ENCODE results near the gene MEF2C.

Gene MEF2C

GRCh38 chr5:88899096-88899737 lies 16.2 kb upstream of the MEF2C start:
- Histone ChIP-seq H3K27me3 (ENCODE audit: control insufficient read depth, low read length) (no peaks in the 10 kb centered on the region), H3K4me1 (ENCODE audit: control insufficient read depth, low read length) (no peaks in the 10 kb centered on the region), H3F3A (ENCODE audit: control insufficient read depth, insufficient read depth) (no peaks in the 10 kb centered on the region), H3K4me3 (ENCODE audit: low read length) (no peak overlapping the region), H3K27ac (ENCODE audit: low read depth, low read length) (no peak overlapping the region), H3K4me2 (ENCODE audit: low read length) (no peak overlapping the region), H3K9me2 (replicated peaks; ENCODE audit: control insufficient read depth, low read length) (no peaks in the 10 kb centered on the region), H3K79me2 (ENCODE audit: control insufficient read depth, low read length) (no peaks in the 10 kb centered on the region), H3K9me3 (ENCODE audit: control insufficient read depth, insufficient read depth, low read length) (no peaks in the 10 kb centered on the region), H3K36me3 (ENCODE audit: control insufficient read depth, low read length) (no peaks in the 10 kb centered on the region), H4K20me1 (ENCODE audit: control insufficient read depth, insufficient read depth, low read depth, low read length) (no peaks in the 10 kb centered on the region)
- no peak for TF ChIP-seq EZH2phosphoT487 (IDR thresholded peaks at IDR 0.05; ENCODE audit: borderline replicate concordance, low read length)
- no peak for TF ChIP-seq CTCF (IDR thresholded peaks at IDR 0.05; ENCODE audit: low read depth, low read length, poor library complexity, severe bottlenecking)

GRCh38 chr5:88897748-88898147 lies 14.8 kb upstream of the MEF2C start:
- no peaks in the 10 kb centered on the region for H3K36me3 ChIP-seq (ENCODE audit: control insufficient read depth, low read length)
- H3K27ac ChIP-seq (ENCODE audit: low read depth, low read length), result no peak overlapping the region
- no peaks in the 10 kb centered on the region for H4K20me1 ChIP-seq (ENCODE audit: control insufficient read depth, insufficient read depth, low read depth, low read length)
- H3K9me2 ChIP-seq (replicated peaks; ENCODE audit: control insufficient read depth, low read length), result no peaks in the 10 kb centered on the region
- TF ChIP-seq EZH2phosphoT487 (IDR thresholded peaks at IDR 0.05; ENCODE audit: borderline replicate concordance, low read length) (no peak), CTCF (IDR thresholded peaks at IDR 0.05; ENCODE audit: low read depth, low read length, poor library complexity, severe bottlenecking) (no peak)
- no peaks in the 10 kb centered on the region for H3K4me1 ChIP-seq (ENCODE audit: control insufficient read depth, low read length)
- H3K4me2 ChIP-seq (ENCODE audit: low read length), result no peak overlapping the region
- no peaks in the 10 kb centered on the region for H3K9me3 ChIP-seq (ENCODE audit: control insufficient read depth, insufficient read depth, low read length)
- no peaks in the 10 kb centered on the region for H3K27me3 ChIP-seq (ENCODE audit: control insufficient read depth, low read length)
- no peak overlapping the region for H3K4me3 ChIP-seq (ENCODE audit: low read length)
- no peaks in the 10 kb centered on the region for H3F3A ChIP-seq (ENCODE audit: control insufficient read depth, insufficient read depth)
- H3K79me2 ChIP-seq (ENCODE audit: control insufficient read depth, low read length), result no peaks in the 10 kb centered on the region

GRCh38 chr5:88895681-88896501 lies 12.9 kb upstream of the MEF2C start:
- Histone ChIP-seq H3K4me3 (ENCODE audit: low read length) (no peak overlapping the region), H3K79me2 (ENCODE audit: control insufficient read depth, low read length) (peaks cover 2% of the 10 kb centered on the region; the same call in 1 of the 2 replicates), H3K4me2 (ENCODE audit: low read length) (no peak overlapping the region), H3K4me1 (ENCODE audit: control insufficient read depth, low read length) (peaks cover 3% of the 10 kb centered on the region), H3K9me3 (ENCODE audit: control insufficient read depth, insufficient read depth, low read length) (no peaks in the 10 kb centered on the region), H4K20me1 (ENCODE audit: control insufficient read depth, insufficient read depth, low read depth, low read length) (no peaks in the 10 kb centered on the region), H3K27me3 (ENCODE audit: control insufficient read depth, low read length) (no peaks in the 10 kb centered on the region), H3K9me2 (replicated peaks; ENCODE audit: control insufficient read depth, low read length) (no peaks in the 10 kb centered on the region), H3F3A (ENCODE audit: control insufficient read depth, insufficient read depth) (no peaks in the 10 kb centered on the region), H3K27ac (ENCODE audit: low read depth, low read length) (no peak overlapping the region), H3K36me3 (ENCODE audit: control insufficient read depth, low read length) (no peaks in the 10 kb centered on the region)
- no peak for TF ChIP-seq EZH2phosphoT487 (IDR thresholded peaks at IDR 0.05; ENCODE audit: borderline replicate concordance, low read length)
- no peak for TF ChIP-seq CTCF (IDR thresholded peaks at IDR 0.05; ENCODE audit: low read depth, low read length, poor library complexity, severe bottlenecking)

Measured in DOHH2 (cell line).